HG03175 (cell line): Measurements from ENCODE around the gene STAT6.

Experiments used
- ATAC-seq: cut with Tn5 transposase; IDR thresholded peaks from one replicate; pipeline ENCODE4 v1.9.1; 2021; ENCODE audit warnings: mild to moderate bottlenecking, moderate library complexity; ENCODE audit not compliant: unreplicated experiment

STAT6 gene

DNA sequence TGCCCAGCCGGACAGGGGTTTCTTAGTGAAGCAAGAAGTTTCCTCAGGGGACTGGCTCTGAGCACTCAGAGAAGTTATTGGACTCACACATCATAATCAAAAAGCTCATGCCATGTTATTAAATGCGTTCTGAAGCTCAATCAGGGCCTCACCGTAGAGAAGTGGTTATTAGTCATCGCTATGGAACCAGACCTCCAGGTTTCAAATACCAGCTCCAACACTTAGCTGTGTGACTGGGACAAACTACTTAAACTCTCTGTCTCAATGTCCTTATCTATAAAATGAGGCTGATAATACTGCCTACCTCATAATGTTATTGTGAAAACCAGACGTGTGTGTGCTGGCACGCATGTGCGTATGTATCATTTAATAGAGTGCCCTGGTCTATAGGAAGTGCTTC is 7.3 kb downstream of the STAT6 start:
- ATAC-seq: no peak

DNA sequence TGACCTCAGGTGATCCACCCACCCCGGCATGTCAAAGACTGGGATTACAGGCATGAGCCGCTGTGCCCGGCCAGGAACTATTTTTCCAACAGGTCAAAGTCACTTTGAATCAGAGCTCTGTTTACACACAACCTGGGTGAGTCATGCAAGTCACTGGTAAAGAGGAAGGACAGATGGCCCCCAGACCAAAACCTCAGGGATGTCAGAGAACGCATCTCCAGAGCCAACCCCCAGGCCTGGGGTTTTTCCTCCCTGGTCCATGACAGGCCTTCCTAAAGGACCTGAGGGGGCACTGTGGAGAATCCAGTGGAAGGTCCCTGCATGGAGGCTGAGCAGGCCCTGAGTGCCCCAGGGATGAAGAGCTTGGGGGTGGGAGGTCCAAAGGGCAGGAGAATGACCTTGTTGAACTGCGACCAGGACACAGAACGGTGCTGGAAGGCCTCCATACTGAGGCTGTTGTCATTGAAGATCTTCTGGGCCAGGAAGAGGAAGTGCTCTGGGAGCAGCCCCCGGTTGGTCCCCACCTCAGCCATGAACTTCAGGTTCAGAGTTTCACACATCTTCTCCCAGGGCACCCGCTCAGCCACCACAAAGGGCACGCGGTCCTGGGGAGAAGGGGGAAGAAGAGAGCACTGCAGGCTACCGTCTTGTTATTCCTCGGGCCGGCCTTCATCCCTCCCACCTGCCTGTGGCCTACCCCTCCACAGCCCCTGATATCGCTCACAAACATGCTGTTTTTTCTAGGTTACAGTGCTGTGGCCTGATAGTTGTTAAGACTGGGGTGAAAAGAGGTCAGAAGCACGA is 9.1 kb downstream of the STAT6 start:
- ATAC-seq: no peak

DNA sequence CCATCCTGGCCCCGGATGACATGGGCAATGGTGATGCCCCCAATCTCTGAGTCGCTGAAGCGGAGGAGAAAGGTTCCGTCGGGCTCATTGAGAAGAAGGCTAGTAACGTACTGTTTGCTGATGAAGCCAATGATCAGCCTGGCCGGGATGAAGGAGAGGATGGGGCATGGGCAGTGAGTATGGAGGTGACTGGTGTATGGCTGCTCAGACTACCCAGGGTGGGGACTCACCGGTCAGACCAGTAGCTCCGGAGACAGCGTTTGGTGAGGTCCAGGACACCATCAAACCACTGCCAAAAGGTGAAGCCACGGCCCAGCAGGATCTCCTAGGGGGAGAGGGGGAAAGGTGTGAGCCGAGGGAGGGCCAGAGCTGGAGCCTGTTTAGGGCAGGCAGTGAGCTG is 11.4 kb downstream of the STAT6 start:
- no peak for ATAC-seq

DNA sequence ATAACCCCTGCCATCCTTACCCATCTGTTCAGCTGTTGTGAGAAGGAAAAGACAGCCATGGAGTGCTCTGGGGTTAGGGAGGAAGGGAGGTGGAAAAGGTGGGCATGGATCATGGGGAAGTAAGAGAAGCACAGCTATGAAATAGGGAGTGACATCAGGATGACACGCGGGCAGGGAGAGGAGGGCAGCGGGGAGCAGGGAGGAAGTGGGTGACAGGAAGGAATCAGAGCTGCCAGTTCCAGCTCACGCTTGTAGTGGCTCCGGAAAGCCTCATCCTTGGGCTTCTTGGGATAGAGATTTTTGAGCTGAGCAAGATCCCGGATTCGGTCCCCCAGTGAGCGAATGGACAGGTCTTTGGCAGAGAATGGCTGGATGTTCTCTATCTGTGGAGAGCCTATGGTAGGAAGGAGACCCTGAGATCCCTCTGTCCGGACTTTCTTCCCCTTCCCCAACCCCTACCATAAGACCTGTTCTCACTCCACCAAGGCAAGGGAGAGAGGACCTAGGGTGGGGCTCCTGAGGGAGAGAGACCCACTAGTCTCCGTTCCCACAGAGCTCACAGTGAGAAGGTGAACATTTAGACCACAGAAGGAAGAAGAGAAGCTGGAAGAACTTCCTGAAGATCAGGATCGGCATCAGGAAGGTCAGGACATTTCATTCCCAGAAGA is 12.0 kb downstream of the STAT6 start:
- ATAC-seq: no peak

DNA sequence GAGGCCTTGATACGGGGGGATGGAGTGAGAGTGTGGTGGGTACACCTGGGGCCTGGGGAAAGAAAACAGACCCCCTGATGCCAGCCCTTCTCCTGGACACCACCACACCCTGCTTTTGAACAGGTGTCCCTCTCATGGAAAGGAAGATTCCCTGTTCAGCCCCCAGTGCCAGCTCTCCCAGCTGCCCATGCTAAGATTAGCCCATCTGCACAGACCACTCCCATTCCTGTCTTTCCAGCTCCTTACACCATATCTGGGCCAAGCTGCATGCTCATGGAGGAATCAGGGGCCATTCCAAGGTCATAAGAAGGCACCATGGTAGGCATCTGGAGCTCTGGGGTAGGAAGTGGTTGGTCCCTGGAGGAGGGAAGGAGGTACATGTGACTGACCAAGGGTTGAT is 12.6 kb downstream of the STAT6 start:
- no peak for ATAC-seq

DNA sequence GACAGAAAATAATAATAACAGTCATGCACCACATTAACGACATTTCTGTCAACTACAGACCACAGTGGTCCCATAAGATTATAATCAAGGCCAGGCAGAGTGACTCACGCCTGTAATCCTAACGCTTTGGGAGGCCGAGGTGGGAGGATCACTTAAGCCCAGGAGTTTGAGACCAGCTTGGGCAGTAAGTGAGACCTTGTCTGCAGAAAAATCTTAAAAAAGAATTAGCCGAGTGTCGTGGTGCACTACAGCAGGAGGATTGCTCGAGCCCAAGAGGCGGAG is 13.7 kb downstream of the STAT6 start:
- ATAC-seq: no peak

DNA sequence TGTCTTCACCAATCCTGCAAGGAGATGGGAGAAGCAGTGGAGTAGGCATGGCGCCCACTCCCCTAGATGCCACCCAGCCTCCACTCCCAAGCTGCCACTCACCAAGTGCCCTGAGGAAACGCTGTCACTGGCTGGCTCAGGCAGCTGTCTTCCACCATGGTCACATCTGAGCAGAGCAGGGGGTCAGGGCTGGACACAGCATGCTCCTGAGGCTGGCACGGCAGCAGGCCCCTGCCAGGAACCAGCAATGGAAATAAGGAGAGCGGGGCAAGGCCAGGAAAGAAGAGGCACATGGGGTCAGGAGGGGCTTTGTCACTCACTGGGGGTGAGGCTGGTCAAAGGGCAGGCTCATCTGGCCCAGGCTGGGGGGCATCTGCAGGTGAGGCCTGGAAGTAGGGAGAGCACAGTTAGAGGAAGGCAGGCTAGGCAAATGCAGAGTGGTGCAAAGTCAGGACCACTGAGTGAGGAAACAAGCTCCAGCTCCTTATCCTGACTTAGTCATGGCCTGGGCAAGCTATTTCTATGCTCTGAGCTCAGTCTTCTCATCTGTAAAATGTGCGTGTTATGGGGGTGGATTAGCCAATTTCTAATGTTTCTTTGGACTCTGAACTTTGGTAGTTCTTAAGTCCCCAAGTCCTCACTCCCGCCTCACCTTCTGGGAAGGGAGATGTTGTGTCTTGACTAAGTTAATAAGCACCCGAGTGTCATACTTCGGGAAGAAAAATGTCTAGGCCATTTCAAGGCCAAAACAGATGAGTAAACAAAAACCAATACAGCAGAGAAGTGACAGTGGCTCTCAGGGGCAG is 14.2 kb downstream of the STAT6 start:
- ATAC-seq: no peak

DNA sequence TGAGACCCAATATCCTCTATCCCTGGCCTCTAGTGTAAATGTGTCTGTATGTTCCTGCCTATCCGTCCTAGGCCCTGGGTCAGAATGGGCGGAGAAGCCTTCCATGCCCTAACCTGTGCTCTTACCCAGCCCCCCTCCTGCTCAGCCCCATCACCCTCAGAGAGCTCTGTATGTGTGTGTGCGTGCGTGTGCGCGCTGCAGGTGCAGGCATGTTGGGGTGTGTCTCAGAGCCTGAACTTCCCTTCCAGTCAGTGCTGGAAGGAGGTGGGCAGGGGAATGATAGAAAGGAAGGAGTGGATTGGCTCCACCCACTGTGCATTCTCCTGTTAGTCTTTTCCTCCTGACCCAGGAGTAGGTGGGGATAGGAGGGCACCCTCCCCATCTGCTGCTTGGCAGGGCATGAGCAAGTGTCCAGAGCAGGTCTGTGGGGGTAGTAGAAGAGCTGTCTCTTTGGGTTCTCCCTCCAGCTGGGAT is 15.0 kb downstream of the STAT6 start:
- no peak for ATAC-seq

DNA sequence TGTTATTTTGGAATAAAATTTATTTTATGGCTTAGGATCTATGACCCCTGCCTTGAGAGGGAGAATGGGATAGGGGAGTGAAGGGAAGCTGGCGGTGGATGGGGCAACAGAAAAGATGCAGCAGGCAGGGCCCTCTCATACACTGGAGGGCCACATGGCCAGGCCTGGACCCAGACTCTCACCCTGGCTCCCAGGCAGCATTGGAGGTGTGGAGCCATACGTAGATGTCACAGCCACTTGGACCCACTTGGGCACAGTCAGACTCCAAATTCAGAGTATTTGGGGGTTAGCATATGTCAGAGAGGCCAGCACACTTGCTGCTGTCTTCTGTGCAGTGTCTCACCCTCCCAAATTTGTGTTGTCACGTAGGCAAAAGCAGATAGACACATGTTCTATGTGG is 15.7 kb downstream of the STAT6 start:
- no peak for ATAC-seq

DNA sequence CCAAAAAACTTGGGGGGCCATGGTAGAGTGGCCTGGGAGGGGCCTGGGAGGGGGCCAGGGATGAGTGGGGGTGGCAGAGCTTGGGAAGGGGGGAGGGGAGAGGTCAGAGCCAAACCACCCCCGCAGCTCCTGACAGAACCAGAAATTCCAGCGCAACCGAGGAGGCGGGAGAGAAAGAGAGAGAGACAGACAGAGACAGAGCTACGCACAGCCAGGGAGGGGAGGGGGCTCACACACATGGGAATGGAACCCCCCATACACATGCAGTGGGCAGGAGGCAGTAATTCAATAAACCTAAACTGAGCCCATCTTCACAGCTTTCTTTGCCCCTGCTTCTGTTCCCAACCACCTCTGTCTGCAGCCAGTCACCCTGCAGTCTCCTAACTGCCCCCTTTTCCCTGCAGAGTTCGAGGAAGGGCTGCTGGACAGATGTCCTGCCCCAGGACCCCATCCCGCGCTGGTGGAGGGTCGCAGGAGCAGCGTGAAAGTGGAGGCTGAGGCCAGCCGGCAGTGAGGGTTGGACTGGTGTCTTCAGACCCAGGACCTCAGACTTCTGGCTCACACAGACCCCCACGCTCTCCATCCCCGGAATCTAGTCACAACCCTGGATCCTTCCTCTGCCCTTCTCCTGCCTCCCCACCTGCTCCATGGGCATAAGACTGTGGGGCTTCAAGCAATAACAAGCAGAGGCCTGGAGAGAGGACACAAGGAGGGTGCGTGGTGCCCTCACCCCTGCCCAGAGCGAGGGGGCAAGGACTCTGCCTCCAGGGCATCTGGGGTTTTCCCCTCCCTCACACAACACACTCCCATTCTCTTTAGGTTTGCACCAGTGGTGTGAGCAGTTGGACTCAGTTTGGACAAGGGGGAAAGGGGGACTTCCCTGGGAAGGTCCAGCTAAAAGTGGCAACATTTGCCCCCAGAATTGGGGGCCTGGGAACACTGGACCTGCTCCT is 16.7 kb downstream of the STAT6 start:
- no peak for ATAC-seq

DNA sequence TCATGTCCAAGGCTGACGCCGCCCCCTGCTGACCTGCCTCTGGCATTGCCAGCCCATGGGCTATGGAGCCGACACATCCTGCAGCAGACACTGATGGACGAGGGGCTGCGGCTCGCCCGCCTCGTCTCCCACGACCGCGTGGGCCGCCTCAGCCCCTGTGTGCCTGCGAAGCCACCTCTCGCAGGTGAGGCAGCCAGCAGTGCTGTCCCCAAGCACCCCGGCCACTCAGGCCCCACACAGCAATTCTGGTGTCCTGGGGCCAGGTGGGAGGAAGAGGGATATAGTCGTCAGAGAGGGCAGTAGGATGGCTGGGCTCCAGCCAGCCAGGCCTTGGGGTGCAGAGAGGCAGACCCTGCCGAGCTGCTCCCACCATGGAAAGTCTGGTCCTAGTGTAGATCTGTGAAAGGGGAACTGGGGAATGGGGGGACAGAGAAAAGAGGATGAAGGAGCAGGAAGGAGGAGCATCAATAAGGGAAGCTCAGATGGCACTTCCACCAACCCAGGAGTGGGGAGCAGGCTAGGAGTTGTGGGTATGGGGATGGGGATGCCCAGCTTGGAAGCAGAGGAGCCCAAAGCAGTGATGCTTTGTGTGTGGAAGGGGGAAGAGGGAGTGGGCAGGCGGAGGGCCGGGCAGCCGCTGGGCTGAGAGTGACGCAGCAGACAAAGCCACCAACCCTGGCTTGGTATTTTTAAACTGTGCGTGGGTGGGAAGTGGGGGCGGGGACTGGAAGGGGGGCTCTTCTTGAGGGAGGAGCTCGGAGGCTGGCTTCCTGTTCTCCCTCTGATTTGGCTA is 17.6 kb downstream of the STAT6 start:
- ATAC-seq: no peak

DNA sequence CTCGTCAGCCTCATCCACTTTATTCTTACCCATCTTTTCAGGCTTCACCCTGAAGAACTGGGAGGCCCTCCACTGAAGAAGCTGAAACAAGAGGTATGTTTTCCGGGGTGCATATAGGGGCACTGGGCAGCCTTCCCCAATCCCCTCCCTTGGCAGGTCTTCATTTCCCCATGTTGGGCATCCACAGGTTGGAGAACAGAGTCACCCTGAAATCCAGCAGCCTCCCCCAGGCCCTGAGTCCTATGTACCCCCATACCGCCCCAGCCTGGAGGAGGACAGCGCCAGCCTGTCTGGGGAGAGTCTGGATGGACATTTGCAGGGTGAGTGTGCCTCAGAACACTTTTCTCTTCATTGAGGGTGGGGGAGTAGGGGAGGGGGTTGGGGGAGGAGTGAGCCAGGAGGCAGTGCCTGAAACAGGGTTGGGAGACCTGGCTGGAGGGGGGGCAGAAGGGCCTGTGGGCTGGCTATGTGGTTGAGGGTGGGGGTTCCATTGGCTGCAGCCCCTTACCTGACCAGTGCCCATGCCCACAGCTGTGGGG is 18.2 kb downstream of the STAT6 start:
- no peak for ATAC-seq

DNA sequence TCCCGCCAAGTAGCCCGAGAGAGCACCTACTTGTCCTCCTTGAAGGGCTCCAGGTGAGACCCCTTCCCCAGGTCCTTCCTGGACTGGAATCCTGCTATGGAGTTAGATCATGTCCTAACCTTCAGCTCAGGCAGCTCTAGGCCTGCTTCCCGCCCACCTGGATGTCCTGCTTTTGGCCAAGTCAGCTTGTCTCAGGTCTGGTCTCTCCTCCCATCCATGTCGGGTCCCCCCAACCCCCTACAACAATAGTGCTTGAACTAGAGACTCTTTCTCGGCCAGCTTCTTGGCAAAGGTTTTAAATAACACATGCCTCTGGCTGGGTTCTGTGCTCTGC is 18.7 kb downstream of the STAT6 start:
- no peak for ATAC-seq

DNA sequence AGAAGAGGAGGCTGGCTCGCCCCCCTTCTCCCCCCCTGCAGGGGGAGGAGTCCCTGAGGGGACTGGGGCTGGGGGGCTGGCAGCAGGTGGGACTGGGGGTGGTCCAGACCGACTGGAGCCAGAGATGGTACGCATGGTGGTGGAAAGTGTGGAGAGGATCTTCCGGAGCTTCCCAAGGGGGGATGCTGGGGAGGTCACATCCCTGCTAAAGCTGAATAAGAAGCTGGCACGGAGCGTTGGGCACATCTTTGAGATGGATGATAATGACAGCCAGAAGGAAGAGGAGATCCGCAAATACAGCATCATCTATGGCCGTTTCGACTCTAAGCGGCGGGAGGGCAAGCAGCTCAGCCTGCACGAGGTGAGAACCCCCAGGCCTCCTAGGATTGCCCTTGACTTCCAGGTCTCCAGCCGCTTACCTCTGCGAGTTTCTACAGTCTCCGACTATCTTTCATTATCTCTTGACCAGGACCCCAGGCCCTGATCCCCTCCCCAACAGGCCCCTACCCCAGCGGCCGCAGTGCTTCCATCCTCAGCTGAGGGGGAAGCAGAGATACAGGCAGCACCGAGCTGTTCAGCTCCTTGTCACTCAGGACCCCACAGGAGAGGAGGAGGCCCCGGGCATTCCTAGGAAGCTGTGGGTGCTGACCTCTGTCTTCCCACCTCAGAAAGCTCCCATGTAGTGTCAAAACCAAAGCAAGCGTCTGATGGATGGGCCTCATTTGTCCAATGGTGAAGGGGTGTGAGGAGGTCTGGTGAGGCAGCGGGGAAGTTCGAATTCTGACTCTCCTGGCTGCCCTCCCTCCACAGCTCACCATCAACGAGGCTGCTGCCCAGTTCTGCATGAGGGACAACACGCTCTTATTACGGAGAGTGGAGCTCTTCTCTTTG is 19.3 kb downstream of the STAT6 start:
- ATAC-seq: no peak

DNA sequence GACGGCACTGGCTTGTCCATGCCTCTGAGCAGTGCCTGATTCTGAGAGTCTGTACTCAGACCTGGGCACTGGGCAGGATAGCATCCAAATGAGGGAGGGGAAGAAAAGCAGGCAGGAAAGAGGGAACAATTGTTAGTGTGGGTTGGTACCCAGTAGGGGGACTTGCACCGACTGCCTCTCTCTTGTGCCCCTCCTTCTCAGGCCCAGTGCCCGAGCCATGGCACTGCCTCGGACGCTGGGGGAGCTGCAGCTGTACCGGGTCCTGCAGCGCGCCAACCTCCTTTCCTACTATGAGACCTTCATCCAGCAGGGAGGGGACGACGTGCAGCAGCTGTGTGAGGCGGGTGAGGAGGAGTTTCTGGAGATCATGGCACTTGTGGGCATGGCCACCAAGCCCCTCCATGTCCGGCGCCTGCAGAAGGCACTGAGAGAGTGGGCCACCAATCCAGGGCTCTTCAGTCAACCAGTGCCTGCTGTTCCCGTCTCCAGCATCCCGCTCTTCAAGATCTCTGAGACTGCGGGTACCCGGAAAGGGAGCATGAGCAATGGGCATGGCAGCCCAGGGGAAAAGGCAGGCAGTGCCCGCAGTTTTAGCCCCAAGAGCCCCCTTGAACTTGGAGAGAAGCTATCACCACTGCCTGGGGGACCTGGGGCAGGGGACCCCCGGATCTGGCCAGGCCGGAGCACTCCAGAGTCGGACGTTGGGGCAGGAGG is 20.1 kb downstream of the STAT6 start:
- ATAC-seq: no peak

DNA sequence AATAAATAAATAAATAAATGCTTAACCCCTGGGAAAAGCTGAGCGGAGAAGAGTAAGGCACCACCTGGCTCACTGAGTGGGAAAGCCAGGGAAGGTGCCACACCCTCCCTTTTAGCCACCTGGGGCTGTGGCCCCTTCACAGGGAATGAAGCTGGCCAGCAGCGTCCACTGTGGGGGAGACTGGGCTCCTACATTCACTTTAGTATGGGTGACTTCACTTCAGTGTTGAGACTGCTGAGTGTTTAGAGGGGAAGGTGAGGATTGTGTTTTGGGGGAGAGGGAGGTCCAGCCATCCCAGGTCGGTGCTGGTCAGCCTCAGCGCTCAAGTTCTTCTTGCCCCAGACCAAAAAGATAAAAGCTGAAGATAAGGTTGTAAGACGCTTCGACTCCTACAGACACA is 20.7 kb downstream of the STAT6 start:
- ATAC-seq: no peak

DNA sequence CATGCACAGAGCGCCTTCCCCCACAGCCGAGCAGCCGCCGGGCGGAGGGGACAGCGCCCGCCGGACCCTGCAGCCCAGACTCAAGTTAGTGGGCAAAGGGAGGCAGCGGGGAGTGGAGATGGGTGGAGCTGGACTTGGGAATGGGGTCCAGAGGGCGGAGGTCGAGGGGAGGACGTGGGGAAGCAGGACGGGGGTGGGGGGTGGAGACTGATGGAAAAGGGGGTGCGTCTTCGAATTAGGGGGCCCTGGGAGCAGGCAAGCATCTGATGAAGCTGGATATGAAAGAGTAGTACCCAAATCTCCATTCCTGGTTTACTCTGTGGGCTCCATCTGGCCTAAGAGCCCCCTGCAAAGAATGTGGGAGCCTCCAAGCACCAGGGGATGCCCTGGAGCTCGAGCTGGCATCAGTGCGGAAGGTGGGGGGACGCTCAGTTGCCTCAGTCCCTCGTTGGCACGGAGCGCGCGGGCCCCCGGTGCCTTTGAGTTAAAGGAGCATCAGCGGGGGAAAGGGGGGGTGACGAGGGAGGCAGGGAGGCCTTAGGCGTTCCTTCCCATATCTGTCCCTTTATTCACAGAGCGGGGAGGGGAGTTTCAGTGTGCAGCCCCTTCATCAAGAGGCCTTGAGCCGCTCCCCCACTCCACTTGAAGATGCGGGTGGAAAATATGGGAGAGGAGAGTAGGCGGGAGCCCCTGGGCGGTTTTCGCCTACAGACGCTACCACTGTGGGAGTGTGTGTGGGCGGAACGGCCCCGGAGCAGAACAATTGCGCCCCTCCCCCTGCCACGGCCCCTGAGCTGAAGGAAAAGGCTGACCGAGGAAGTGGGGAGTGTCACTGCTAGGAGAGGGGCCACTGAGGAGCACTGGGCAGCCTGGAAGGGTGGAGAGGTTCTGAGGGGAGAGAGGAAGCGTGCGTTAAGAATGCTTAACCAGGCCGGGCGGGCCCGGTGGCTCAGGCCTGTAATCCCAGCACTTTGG is 21.6 kb downstream of the STAT6 start:
- ATAC-seq: no peak
